ENCODE data around the gene MYH10.

The MYH10 gene

DNA sequence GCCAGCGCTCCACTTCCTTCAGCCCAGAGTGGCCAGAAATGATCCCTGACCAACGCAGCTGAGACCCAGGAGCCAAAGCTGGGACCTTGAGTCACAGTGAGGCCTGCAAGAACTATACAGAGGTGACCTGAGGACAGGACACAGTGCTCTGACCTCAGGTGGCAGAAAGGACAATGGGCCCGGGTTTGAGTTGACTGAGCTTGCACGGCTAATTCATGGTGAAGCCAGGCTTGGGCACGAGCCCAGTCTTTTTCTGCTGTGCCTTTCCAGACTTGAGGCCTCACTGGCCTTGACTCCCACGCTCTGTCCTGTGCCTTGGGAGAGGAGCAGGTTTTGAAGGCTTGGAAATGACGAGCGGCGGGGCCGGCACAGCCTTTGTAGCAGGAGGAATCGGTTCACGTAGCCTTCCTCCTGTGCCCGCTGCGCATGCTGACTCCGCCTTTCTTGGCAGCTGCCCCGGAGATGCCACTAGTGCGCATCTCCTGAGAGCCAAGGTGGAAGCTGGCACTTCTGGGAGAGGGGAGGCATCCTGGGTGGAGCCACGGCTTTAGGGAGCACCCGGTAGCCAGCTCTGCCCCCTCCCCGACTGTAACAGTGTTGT, 160.0 kb downstream of the MYH10 start:
- DNase-seq, result no peak

DNA sequence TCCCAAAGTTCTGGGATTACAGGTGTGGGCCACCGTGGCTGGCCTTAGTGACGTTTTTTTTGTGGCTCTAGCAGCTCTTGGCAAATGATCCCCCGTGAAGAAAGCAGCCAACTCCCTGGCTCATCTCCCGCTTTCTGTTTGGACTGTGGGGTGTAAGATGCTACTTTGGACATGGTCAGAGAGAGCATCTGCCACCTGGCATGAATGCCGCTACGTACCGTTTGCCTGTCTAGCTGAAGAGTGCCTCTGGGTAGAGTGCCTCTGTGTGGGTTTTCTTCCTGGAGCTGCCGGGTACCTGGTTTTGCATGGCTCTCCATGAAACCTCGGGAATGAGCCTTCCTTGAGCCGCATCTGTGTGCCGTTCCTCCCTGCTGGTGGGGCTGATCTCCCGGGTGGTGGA, 160.6 kb downstream of the MYH10 start:
- no peak for DNase-seq

DNA sequence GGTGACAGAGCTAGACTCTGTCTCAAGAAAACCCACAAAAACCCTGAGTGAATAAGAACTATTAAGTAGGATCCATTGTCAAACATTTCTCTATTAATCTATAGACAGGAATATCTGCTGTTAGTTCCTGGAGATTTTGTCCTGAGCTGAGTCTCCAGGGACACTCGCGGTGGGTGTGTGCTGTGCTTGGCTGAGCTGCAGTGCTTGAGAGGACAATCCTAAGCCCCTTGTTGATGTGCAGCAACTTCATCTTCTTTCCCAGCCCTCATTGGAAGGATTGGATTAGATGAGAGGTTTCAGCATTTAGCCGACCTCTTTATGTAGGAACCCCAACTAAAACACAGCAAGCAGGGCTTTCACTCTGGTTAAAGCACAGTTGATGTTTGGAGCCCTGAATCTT, 161.5 kb downstream of the MYH10 start:
- no peak for DNase-seq

DNA sequence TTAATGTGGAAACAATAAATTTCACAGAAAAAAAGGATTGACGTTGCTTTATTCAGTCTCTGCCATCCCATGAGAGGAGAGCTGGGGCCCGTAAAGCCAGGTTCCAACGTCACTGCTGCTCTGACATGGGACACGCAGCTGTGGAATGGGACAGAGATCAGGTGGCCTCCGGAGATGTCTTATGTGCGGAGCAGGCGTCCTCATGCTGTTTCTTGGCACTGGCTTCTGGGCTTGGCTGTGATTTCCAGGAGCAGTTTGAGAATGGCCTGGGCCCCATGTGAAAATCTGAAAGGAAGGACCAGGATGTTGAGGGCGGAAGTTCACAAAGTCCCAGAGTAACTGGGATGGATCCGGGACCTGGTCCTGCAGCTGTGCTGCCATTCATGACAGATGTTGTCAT, 162.4 kb downstream of the MYH10 start:
- no peak for DNase-seq

DNA sequence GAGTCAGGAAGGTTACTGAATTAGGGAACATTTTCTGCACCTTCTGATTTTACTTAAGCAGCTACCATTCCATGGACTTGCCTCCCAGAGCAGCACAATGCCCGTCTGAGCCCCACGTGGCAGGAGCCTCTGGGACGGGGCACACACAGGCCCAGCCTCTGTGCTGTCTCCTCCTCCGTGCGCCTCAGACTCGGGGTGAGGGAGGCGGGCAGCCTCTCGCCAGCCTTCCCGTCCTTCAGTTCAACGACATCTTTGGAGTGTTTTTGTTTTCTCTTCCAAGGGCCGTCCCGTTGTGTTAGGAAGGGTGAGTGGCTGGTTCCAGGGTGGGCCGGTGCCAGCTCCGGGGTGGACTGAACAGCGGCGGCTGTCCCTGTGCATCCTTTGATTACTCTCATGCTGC, 163.0 kb downstream of the MYH10 start:
- DNase-seq, result no peak

DNA sequence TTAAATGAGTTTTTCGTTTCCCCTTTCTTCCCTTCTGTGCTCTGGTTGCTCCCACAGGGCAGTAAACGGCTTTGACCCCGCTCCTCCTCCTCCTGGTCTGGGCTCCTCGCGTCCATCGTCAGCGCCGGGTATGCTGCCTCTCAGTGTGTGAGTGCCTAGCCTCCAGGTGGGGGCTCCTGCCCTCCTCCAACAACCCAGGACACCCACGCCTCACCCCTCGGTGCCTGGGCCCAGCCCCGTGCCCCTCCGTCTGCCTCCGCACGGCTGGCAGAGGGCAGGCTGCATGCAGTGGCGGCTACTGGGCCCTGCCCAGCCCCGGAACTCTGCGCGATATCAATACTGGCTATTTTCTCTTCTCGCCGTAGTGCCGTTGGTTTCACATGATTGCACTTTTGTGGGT, 163.7 kb downstream of the MYH10 start:
- DNase-seq, result no peak

DNA sequence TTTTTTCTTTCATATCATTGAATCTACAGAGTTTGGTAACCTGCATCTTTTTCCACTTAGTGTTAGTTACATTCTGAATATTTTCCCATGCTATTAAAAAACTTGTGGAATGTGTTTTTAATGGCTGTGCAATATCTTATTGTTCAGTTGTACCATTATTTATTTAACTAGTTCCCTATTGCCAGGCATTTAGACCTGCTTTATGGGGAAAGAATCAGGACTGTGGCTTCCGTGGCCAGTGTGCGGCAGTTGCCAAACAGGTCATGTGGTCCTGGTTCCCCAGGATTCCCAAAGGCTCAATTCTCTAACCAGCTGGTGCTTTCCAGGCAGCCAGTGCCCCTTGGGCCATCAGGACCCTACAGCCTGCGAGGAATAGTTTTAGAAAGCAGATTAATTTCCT, 164.1 kb downstream of the MYH10 start:
- DNase-seq, result peak in 1 of 2 donors; percentile 42

DNA sequence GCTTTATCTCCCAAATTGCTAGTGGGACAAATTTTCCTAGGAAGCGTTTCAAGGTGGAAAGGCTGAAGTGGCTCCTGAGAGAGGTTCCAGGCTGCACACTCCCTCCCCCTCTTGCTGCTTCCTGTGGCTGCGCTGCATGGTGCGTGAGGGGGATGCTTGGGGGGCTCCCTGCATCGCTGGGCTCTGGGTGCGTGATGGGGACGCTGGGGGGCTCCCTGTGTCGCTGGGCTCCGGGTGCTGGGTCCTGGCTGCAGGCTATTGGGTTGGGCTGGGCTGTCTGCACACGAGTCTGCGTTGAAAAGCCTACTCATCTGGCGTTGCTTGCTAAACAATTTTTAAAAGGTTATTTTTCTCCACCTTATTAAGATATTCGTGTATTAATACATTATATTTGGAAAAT, 164.8 kb downstream of the MYH10 start:
- no peak for DNase-seq

DNA sequence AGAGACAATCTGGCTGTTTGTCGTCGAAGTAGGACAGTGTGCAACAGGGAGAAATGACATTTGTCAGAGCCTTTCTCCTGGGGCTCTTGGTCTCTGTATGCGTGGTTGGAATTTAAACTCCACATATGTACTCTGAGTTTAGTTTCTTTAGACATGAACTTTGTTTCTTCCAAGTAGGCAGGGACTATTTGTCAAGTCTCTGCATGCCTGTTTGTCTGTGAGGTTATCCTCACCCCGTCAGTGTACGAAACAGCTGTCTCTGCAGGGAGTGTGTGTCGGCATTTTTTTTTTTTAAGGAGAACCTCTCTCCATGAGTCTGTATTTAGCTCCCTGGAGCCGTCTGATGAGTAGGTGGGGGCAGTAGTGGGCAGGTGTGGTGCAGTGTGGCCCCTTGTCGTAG, 165.2 kb downstream of the MYH10 start:
- no peak for DNase-seq

DNA sequence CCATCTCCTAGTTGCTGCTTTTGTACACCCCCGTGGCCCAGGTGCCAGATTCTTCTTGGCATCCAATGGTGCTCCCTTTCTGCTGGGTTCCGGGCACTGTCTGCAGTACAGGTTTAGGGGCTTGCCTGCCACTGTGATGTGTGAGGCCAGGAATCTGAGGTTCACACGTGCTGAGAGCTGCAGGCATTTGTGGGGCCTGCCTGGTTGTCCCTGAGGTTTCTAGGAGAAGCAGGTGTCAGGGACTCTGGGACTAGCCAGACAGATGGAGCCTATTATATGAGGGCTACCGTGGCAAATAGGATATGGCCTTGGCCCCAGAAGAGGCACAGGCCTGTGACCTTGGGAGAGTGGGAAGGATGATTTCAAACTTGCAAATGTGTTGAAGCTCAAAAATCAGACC, 165.6 kb downstream of the MYH10 start:
- no peak for DNase-seq

DNA sequence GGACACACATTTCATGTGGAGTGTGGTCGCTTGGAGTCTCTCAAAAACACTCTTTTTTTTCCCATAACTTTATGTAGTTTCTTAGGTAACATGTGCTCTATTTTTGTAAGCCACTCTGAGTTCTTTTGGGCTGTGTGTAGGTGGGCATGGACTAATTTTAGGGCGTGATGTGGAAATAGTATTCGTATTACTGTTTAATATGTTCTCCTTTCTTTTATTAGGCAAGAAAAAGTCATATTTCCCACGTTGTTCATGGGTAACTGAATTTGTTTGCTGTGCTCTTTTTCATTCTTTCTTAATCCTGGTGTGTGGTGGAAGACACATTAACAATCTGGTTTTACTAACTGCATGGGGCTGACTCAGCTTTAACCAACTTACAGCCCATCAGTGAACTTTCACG, 167.4 kb downstream of the MYH10 start:
- DNase-seq, result peak; percentile 89 to 91

DNA sequence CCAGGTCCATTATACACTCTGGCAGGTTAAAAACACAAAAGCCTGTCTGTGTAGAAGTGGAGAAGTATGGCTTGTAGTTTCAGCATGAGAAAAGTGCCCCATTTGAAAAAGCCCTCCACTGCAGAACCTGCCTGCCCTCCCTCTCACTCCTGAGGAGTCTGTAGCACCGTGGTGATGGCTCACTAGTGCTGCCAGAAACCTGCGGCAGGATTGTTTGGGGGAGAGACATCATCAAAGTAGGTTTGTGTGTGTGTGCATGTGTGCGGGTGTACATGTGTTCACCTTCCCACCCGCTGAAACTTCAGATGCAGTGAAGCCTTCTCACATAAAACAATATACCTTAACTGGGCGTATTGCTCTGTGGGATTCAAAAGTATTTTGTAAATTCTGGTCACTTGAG, 168.0 kb downstream of the MYH10 start:
- DNase-seq, result no peak

DNA sequence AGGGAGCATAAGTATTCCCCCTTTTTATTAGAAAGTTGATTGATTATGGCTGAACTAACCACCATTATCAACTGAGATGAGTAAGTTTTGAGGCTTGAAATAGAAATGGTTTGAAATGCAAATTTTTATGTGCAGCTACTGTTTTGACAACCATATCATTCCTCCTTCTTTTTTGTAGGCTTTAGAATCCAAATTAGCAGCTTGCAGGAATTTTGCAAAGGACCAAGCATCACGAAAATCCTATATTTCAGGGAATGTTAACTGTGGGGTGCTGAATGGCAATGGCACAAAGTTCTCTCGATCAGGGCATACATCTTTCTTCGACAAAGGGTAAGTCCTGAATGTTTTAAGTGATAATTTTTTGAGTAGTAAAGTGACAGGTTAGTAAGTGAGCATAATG, 170.7 kb downstream of the MYH10 start:
- DNase-seq, result no peak

DNA sequence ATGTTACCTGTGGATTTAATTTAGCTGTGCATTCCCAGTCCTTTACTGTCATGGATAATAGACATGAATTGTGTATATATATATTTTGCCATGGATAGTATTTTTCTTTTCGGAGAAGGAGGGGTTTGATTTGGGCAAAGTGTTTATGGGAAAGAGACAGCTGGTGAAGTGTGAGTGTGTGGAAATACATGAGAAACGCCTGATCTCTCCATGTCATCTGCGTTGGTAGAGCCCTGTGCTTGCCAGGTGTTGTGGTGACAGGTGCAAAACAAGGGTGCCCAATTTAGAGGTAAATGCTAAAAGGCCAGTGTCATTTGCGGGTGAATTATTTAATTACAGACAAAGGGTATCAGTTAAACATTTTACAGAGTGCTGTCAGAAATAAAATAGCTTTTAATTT, 171.4 kb downstream of the MYH10 start:
- no peak for DNase-seq

DNA sequence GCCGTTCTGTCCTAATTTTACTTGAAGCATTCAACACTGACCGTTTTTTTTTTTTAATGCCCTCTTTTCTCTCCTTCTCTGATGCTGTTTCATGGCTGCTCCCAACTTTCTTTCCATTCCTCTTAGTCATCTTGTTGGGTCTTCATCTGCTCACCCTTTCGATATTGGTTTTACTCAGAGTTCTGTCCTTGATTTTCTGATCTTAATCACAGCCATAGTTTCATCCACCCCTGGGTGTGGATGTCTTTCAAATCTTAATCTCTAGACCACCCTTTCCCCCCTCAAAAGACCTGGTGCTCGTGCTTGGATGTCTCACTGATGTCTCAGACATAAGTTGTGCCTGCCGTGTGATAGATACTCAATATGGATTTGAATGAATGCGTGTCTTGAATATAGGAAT, 172.4 kb downstream of the MYH10 start:
- no peak for DNase-seq

DNA sequence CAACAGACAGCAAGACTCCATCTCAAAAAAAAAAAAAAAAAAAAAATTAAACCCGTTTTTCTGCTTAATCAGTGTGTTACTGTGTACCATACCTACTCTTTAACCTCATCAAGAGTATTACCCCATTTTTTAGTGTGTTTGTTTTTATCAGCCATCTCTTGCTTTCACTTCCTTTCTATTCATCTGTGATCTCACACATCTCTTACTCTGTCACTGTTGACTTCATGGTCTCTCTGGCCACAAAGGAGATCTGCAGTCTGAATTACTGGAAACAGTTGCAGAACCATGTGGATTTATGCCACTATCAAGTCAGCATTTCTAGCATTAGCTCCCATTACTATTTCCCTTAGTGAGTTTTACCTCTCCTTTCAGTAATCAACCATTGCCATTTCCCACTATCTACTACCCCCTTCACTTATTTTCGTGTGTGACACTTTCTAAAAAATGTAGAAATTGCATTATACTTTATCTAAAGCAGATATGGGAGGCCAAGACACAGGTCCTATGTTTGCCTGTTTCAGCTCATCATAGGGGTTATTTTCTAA, 174.8 kb downstream of the MYH10 start:
- DNase-seq, result no peak

DNA sequence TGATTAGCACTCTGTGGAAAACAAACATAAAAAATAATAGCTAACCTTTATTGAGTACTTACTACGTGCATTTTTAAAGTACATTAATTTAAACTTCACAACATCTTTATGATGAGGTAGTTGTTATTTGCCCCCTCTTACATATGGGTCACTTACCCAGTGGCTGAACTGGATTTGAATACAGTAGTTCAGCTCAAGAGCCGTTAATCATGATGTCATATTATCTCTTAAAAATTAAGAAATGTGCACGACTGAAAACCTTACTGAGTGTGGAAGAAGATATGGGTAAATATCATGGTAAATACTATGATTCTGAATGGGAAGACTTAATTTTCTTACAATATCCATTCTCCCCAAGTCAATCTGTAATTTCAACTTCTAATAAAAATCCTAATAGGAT, 177.2 kb downstream of the MYH10 start:
- no peak for DNase-seq

DNA sequence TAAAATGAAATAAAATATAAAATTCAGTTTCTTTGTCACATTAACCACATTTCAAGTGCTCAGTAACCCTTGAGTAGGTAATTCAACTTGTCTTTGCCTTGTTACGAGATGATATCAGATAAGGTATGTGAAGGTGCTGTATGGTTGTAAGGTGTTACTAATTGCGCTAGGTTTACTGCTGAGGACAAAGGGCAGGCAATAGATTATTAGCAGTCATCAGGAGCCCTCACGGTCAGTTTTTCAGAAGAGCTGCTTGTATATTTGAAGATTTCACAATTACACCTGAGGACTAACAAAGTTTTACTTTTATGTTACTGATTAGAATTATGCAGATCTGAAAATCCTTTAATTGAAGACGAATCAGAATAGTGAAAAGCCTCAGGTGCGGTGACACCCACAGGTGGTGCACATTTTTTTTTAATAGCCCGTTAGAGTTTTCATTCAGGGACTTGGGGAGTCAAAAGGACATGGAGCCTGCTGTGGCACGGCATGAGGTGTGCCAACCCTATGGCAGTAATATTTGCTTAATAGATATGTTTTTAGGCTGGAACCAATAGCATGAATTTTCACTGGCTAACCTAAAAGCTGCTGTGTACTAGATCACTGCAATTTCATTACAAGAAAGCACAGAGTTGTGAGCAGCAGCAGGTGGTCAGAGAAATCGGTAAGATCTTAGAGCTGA, 178.5 kb downstream of the MYH10 start:
- no peak for DNase-seq

DNA sequence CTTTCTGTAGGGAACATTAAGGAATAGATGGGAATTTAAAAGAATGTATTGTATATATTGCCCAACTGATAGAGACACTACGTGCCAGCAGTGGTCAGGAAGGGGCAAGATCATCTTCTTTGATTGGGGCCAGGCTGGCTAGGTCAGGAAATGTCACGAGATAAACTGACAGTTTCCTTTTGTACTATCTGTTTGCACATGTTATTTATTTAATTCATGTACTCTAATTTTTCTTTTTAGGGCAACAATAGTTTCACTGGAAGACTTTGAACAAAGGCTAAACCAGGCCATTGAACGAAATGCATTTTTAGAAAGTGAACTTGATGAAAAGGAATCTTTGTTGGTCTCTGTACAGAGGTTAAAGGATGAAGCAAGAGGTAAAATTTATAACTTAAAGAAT, 182.2 kb downstream of the MYH10 start:
- DNase-seq, result no peak

DNA sequence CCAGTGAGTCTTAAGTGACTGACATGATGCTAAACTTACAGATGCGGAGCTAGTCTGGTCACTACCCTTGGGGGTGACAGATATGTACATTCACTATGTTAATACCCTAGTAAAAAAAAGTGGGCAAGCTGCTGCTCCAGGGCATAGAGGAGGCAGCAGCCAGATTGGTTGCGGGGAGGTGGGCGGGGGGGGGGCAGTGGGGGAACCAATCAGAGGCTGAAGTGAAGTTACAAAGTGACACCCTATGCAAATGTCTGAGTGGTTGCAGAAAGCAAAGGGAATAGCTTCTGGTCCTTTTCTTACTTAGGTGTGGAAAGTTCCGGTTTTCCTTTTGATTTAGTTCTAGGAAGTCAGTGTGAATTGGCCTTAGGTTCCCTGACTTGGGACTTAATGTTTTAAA, 182.7 kb downstream of the MYH10 start:
- DNase-seq, result no peak

DNA sequence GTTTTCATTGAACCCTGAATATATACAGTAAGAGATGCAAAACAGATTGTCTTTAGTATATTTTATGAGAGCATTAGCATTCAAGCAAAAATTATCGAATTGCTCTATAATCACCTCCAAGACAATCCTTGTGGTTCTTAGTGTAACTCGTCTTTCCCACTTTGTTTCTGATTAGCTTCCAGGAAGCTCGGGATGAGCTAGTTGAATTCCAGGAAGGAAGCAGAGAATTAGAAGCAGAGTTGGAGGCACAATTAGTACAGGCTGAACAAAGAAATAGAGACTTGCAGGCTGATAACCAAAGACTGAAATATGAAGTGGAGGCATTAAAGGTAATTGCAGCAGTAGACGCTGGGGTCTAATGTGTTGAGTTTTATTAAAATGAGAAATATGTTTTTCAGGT, 185.0 kb downstream of the MYH10 start:
- no peak for DNase-seq

DNA sequence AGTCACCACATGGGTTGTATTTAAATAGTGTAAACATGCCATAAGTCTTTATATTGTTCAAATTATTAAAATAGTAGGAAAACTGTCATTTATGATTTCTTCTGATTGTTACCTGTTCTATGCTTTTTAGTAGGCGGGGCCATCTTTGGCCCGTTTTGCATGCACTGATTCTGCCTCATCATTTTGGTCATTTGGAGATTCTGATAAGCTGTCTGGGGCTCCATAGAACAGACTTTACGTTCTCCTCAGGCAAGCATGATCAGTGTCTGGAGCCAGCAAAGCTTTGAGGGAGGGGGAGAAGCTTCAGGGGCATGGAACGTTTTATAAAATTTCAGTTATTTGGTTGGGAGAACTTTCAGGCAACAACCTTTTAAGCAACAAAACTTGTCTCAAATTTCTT, 186.0 kb downstream of the MYH10 start:
- DNase-seq, result no peak

DNA sequence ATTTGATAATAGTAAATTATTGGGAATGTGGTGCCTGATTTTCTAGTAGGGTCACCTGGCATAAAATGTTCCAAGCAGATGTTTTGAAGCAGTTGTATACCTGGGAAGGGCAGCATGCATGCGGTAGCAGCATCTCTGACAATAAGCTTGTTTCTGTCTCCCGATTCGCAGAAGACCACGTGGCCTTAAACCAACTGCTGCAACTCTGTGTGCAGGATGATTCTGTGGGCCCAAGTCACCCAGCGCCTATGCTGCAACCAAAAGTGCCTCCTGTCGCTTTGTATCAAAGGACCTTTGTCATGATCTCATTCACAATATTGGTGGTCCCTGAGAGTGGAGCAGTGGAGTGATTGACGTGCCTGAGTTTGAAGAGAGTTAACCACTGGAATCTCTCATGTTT, 186.8 kb downstream of the MYH10 start:
- DNase-seq, result no peak

DNA sequence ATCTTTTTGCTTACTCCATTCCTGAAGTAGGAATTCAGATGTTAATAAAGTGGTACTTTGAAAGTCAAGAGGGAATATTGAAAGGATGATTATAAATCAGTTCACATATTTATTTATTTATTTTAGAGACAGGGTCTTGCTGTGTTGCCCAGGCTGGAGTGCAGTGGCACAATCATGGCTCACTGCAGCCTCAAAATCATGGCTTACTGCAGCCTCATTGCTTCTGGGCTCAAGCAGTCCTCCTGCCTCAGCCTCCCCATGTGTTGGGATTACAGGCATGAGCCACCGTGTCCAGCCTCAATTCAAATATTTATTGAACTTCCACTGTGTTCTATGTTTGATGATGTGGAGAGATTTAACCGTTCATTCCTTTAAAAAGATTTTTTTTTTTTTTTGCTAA, 188.2 kb downstream of the MYH10 start:
- DNase-seq, result no peak

DNA sequence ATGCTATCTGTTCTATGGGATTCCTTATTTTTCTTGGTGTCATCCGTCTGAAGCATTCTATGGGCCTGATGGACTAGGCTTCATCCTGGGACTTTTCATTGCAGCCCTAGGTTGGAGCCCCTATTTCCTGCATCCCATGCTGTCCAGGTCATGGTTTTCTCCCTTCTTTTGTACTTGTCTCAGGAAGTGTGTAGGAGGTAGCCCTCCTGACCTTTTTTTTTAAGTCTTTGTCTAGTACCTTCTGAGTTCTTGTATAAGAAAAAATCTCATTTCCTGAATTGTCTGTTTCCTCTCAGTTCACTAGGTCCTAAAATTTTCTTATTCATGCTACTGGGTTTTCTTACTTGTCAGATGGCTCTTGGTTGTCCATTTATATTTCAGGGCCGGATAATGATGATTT, 188.8 kb downstream of the MYH10 start:
- DNase-seq, result no peak
